ENCODE data around the gene TTLL1. TPM values are rescaled to one million over a fixed set of nuclear protein-coding genes. Genes with fewer than 3 reads are reported as not detected.

The TTLL1 gene
- total RNA-seq, 2 donors from 2014 or later = 8.8 to 22.3 TPM

DNA sequence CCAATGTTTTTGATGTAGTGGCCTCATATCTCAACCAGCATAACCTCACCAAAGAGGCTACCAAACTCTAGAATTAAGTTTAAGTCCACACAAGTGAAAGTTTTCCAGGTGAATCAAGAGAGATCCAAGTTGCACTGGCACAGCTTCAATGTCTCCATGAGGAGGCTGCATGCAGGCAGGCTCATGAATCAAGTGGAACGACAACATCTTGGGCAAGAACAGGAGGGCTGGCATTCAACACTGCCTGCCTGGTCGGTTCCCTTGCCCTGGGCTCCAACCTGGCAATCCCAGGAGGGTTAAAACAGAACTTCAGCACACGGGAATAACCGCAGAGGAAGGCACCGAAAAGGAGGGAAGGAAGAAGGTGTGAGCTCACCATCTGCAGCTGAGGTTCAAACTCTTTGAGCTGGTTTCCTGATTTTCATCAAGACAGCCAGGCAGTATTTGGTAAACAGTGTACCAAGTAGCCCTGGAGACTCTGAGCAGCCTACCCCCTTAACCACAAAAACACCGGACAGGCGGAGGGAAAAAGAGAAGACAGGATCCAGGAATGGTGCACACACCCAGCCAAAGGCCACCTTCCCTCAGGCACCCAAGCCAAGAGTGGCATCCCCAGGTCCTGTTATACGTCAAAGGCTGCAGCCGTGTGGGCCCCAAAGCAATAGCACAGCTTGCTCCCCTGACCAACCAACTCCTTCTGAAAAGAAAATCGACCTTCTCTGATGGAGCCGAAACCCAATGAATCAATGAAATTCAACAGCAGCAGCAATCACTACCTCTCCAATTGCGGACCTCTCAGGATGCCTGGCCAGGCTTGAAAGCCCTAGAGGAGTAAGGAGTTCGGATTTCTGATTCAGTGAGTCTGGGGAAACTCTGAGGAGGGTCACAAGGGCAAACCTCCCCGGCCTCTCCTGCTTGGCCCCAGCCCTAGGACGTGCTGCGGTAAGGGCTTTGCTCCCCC is 75.6 kb downstream of the TTLL1 start:
- Histone ChIP-seq H3K27me3 (replicated peaks; ENCODE audit: insufficient read depth) (no peaks in the 10 kb centered on the region), H3K4me1 (replicated peaks) (no peaks in the 10 kb centered on the region), H3K36me3 (no peaks in the 10 kb centered on the region), H3K4me3 (peak overlapping the region; percentile 90 to 93), H3K27ac (peak overlapping the region; percentile 87 to 89), H3K9me3 (no peaks in the 10 kb centered on the region)
- TF ChIP-seq POLR2AphosphoS5 (IDR thresholded peaks at IDR 0.05) = peak; percentile 20
- TF ChIP-seq, protein P1, sequence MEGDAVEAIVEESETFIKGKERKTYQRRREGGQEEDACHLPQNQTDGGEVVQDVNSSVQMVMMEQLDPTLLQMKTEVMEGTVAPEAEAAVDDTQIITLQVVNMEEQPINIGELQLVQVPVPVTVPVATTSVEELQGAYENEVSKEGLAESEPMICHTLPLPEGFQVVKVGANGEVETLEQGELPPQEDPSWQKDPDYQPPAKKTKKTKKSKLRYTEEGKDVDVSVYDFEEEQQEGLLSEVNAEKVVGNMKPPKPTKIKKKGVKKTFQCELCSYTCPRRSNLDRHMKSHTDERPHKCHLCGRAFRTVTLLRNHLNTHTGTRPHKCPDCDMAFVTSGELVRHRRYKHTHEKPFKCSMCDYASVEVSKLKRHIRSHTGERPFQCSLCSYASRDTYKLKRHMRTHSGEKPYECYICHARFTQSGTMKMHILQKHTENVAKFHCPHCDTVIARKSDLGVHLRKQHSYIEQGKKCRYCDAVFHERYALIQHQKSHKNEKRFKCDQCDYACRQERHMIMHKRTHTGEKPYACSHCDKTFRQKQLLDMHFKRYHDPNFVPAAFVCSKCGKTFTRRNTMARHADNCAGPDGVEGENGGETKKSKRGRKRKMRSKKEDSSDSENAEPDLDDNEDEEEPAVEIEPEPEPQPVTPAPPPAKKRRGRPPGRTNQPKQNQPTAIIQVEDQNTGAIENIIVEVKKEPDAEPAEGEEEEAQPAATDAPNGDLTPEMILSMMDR (IDR thresholded peaks at IDR 0.05) = no peak
- WGBS = 10% methylated on average over 16 of the region's 16 CpGs
- intact Hi-C loops (cut with DNase I) = loop anchor here (10.0 kb wide), 1 partner anchor 229 kb away; no protein-coding TSS in a partner anchor
- DNase-seq (ENCODE audit: low spot score) = no peak

DNA sequence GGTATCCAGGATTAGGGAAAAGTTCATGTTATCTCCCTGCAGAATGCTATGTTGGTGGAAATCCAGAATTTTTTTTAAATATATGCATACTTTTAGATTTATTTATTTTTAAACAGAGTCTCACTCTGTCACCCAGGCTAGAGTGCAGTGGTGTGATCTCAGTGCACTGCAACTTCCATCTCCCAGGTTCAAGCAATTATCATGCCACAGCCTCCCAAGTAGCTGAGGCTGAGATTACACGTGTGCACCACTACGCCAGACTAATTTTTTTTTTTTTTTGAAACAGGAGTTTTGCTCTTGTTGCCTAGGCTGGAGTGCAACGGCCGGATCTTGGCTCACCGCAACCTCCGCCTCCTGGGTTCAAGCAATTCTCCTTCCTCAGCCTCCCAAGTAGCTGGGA is 76.8 kb downstream of the TTLL1 start:
- Histone ChIP-seq H3K27ac (no peak overlapping the region), H3K4me1 (replicated peaks) (peaks cover 3% of the 10 kb centered on the region), H3K36me3 (no peaks in the 10 kb centered on the region), H3K9me3 (no peaks in the 10 kb centered on the region), H3K27me3 (replicated peaks; ENCODE audit: insufficient read depth) (no peaks in the 10 kb centered on the region), H3K4me3 (no peak overlapping the region)
- intact Hi-C loops (cut with DNase I) = loop anchor here (10.0 kb wide), 1 partner anchor 228 kb away; no protein-coding TSS in a partner anchor
- TF ChIP-seq, protein P1 (IDR thresholded peaks at IDR 0.05) = no peak
- no peak for TF ChIP-seq POLR2A (IDR thresholded peaks at IDR 0.05)
- no peak for TF ChIP-seq POLR2AphosphoS5 (IDR thresholded peaks at IDR 0.05)
- no peak for DNase-seq (ENCODE audit: low spot score)
- WGBS = 87% methylated on average over 6 of the region's 6 CpGs

DNA sequence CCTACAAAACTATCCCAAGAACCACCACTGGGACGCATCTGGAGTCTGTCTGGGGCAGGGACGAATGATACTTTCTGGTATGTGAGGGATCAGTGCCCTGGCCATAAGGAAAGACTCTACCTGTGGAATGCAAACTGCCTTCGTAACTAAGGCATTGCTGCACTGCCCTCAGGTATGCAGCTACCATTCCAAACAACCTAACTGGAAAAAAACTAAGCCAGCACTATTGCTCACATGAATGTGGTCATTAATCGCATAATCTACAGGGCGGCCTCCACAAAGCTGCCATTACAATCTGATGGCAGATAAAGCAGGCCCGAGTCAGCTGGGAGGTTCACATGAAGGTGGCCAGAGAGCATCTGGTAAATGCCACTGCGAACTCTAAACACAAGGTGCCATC is 78.1 kb downstream of the TTLL1 start:
- intact Hi-C loops (cut with DNase I) = loop anchor here (10.0 kb wide), 1 partner anchor 226 kb away; no protein-coding TSS in a partner anchor
- no peaks in the 10 kb centered on the region for H3K36me3 ChIP-seq
- H3K27ac ChIP-seq = peak overlapping the region; percentile 5 to 74
- H3K27me3 ChIP-seq (replicated peaks; ENCODE audit: insufficient read depth) = no peaks in the 10 kb centered on the region
- DNase-seq (ENCODE audit: low spot score) = no peak
- peaks cover 3% of the 10 kb centered on the region for H3K4me1 ChIP-seq (replicated peaks)
- TF ChIP-seq, protein P1 (IDR thresholded peaks at IDR 0.05) = no peak
- TF ChIP-seq POLR2AphosphoS5 (IDR thresholded peaks at IDR 0.05) (no peak), POLR2A (IDR thresholded peaks at IDR 0.05) (no peak)
- no peak overlapping the region for H3K4me3 ChIP-seq
- 73% methylated on average over 7 of the region's 7 CpGs for WGBS
- no peaks in the 10 kb centered on the region for H3K9me3 ChIP-seq

DNA sequence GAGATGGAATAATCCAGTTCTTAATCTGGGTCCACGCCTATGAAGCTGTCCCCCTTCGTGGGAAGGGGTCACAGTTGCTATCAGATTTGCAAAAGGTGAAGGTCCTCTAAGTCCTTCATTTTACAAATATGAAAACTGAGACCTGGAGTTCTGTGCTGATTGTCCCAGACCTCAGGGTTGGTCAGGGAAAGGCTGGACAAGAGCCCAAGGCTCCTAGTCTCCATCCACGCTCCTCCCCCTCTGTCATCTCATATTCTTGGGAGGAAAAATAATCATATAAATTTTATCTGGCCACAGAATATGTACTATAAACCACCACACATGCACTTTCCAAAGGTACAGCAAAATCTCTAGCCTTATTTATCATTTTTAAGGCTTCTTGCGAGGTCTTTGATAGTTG is 79.7 kb downstream of the TTLL1 start:
- peak overlapping the region; percentile 61 to 74 for H3K27ac ChIP-seq
- TF ChIP-seq POLR2AphosphoS5 (IDR thresholded peaks at IDR 0.05) (peak; percentile 42), POLR2A (IDR thresholded peaks at IDR 0.05) (no peak)
- TF ChIP-seq, protein P1 (IDR thresholded peaks at IDR 0.05) = no peak
- H3K9me3 ChIP-seq = no peaks in the 10 kb centered on the region
- peaks cover 3% of the 10 kb centered on the region for H3K4me1 ChIP-seq (replicated peaks)
- no peaks in the 10 kb centered on the region for H3K36me3 ChIP-seq
- H3K27me3 ChIP-seq (replicated peaks; ENCODE audit: insufficient read depth) = no peaks in the 10 kb centered on the region
- 63% methylated on average over 4 of the region's 4 CpGs for WGBS
- no peak overlapping the region for H3K4me3 ChIP-seq
- peak; percentile 51 for DNase-seq (ENCODE audit: low spot score)
- intact Hi-C loops (cut with DNase I) = no loop called here
